ENCODE measurements around the gene IL15RA. TPM values are rescaled to one million over a fixed set of nuclear protein-coding genes. Genes with fewer than 3 reads are reported as not detected.

The IL15RA gene
- total and polyA plus RNA-seq, 4 donors, result 13.2 to 67.7 (median 32.7) TPM

GRCh38 chr10:5918763-5919162, 58.6 kb downstream of the IL15RA start:
- no peak overlapping the region for H3K4me3 ChIP-seq
- H3K27ac ChIP-seq (ENCODE audit: low read depth in 1 of 2, low read length in 1 of 2), result no peak overlapping the region
- H3K9ac ChIP-seq (ENCODE audit: insufficient read depth in 1 of 2, low read length in 2 of 2), result no peak overlapping the region
- H3K9me3 ChIP-seq (ENCODE audit: control insufficient read depth in 4 of 4, insufficient read depth in 3 of 4, low read length in 3 of 4), result no peaks in the 10 kb centered on the region
- no peaks in the 10 kb centered on the region for H3K27me3 ChIP-seq (ENCODE audit: control insufficient read depth in 3 of 3, insufficient read depth in 3 of 3, low read length in 2 of 3)
- ATAC-seq (ENCODE audit: insufficient read depth, low FRiP score) (no peak), DNase-seq (no peak)
- peaks cover 60 to 74% (median 67%) of the 10 kb centered on the region in 4 donors for H3K36me3 ChIP-seq (ENCODE audit: control insufficient read depth in 4 of 4, insufficient read depth in 4 of 4, low read length in 4 of 4)
- WGBS, 2 donors, result 95 to 96% methylated on average over 4 of the region's 4 CpGs
- no peaks in the 10 kb centered on the region for H3K4me1 ChIP-seq (ENCODE audit: control insufficient read depth in 5 of 5, insufficient read depth in 5 of 5, low read length in 5 of 5)
- TF ChIP-seq CTCF (IDR thresholded peaks at IDR 0.05; ENCODE audit: control extremely low read depth, extremely low read depth), result no peak

- H3K9ac ChIP-seq (ENCODE audit: insufficient read depth in 1 of 2, low read length in 2 of 2), result no peak overlapping the region
- H3K27ac ChIP-seq (ENCODE audit: low read depth in 1 of 2, low read length in 1 of 2), result no peak overlapping the region
- WGBS, 2 donors, result 97 to 98% methylated on average over 13 of the region's 13 CpGs
- ATAC-seq (ENCODE audit: insufficient read depth, low FRiP score) (no peak), DNase-seq (no peak)
- no peaks in the 10 kb centered on the region for H3K9me3 ChIP-seq (ENCODE audit: control insufficient read depth in 4 of 4, insufficient read depth in 3 of 4, low read length in 3 of 4)
- H3K4me3 ChIP-seq, result no peak overlapping the region
- H3K4me1 ChIP-seq (ENCODE audit: control insufficient read depth in 5 of 5, insufficient read depth in 5 of 5, low read length in 5 of 5), result no peaks in the 10 kb centered on the region
- TF ChIP-seq CTCF (IDR thresholded peaks at IDR 0.05; ENCODE audit: control extremely low read depth, extremely low read depth), result no peak
- peaks cover 55 to 74% (median 69%) of the 10 kb centered on the region in 4 donors for H3K36me3 ChIP-seq (ENCODE audit: control insufficient read depth in 4 of 4, insufficient read depth in 4 of 4, low read length in 4 of 4)
- H3K27me3 ChIP-seq (ENCODE audit: control insufficient read depth in 3 of 3, insufficient read depth in 3 of 3, low read length in 2 of 3), result no peaks in the 10 kb centered on the region
Observed at GRCh38 chr10:5917305-5917704, 60.0 kb downstream of the IL15RA start.

- ATAC-seq (ENCODE audit: insufficient read depth, low FRiP score) (no peak), DNase-seq (no peak)
- no peak overlapping the region for H3K27ac ChIP-seq (ENCODE audit: low read depth in 1 of 2, low read length in 1 of 2)
- no peak overlapping the region for H3K9ac ChIP-seq (ENCODE audit: insufficient read depth in 1 of 2, low read length in 2 of 2)
- no peaks in the 10 kb centered on the region for H3K4me1 ChIP-seq (ENCODE audit: control insufficient read depth in 5 of 5, insufficient read depth in 5 of 5, low read length in 5 of 5)
- no peaks in the 10 kb centered on the region for H3K27me3 ChIP-seq (ENCODE audit: control insufficient read depth in 3 of 3, insufficient read depth in 3 of 3, low read length in 2 of 3)
- WGBS, 2 donors, result 80 to 88% methylated on average over 14 of the region's 14 CpGs
- no peak overlapping the region for H3K4me3 ChIP-seq
- TF ChIP-seq CTCF (IDR thresholded peaks at IDR 0.05; ENCODE audit: control extremely low read depth, extremely low read depth), result no peak
- H3K36me3 ChIP-seq (ENCODE audit: control insufficient read depth in 4 of 4, insufficient read depth in 4 of 4, low read length in 4 of 4), result peaks cover 48 to 78% (median 73%) of the 10 kb centered on the region in 4 donors
- no peaks in the 10 kb centered on the region for H3K9me3 ChIP-seq (ENCODE audit: control insufficient read depth in 4 of 4, insufficient read depth in 3 of 4, low read length in 3 of 4)
Observed at GRCh38 chr10:5915451-5915850, 61.9 kb downstream of the IL15RA start.

DNA sequence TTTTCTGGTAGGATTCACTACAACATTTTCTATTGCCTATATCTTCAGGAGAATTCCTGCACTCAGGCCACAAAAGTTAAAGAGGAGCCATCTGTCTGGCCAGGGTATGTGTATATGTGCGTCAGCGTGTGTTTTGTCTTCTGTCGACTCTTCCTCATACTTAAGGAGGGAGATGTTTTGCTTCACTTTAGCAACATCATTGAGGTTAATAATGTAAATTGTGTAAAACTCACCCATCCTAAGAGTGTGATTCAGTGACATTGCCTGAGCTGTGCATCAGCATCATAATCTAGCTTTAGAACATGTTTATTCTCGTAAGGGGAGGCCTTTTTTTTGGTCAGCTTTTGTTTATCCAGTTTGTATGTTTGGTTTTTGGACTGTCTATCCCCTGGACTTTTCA, 63.6 kb downstream of the IL15RA start:
- H3K9me3 ChIP-seq (ENCODE audit: control insufficient read depth in 4 of 4, insufficient read depth in 3 of 4, low read length in 3 of 4), result no peaks in the 10 kb centered on the region
- no peaks in the 10 kb centered on the region for H3K4me1 ChIP-seq (ENCODE audit: control insufficient read depth in 5 of 5, insufficient read depth in 5 of 5, low read length in 5 of 5)
- no peak for TF ChIP-seq CTCF (IDR thresholded peaks at IDR 0.05; ENCODE audit: control extremely low read depth, extremely low read depth)
- peaks cover 50 to 82% (median 76%) of the 10 kb centered on the region in 4 donors for H3K36me3 ChIP-seq (ENCODE audit: control insufficient read depth in 4 of 4, insufficient read depth in 4 of 4, low read length in 4 of 4)
- no peak overlapping the region for H3K4me3 ChIP-seq
- 96% methylated on average over 4 of the region's 4 CpGs for WGBS, 2 donors
- DNase-seq (no peak), ATAC-seq (ENCODE audit: insufficient read depth, low FRiP score) (no peak)
- no peak overlapping the region for H3K27ac ChIP-seq (ENCODE audit: low read depth in 1 of 2, low read length in 1 of 2)
- H3K27me3 ChIP-seq (ENCODE audit: control insufficient read depth in 3 of 3, insufficient read depth in 3 of 3, low read length in 2 of 3), result no peaks in the 10 kb centered on the region
- H3K9ac ChIP-seq (ENCODE audit: insufficient read depth in 1 of 2, low read length in 2 of 2), result no peak overlapping the region

All from lung (tissue), 12 donors.